HL-60/S4 (cell line): ENCODE results near the gene CBX2.

ENCODE experiments used
- in situ Hi-C: fragments of 300-500 bp; cut with MboI; formaldehyde crosslinking; loops from 2 replicates; pipeline ENCODE4 v1.14.3; 2022; ENCODE audit warnings: low sequenced_read_pairs

The CBX2 gene

GRCh38 chr17:79786930-79787643, 9.1 kb downstream of the CBX2 start:
- in situ Hi-C loops: no loop called here

GRCh38 chr17:79788455-79788854, 10.5 kb downstream of the CBX2 start:
- in situ Hi-C loops: no loop called here

- in situ Hi-C loops: no loop called here
Measured at GRCh38 chr17:79788989-79789942, 11.3 kb downstream of the CBX2 start.

- in situ Hi-C loops: no loop called here
Measured at GRCh38 chr17:79789943-79790804, 12.2 kb downstream of the CBX2 start.

GRCh38 chr17:79790805-79791734, 13.1 kb downstream of the CBX2 start:
- in situ Hi-C loops: no loop called here

- in situ Hi-C loops: no loop called here
Measured at GRCh38 chr17:79791735-79792161, 13.8 kb downstream of the CBX2 start.

- in situ Hi-C loops: no loop called here
Measured at GRCh38 chr17:79792341-79792871, 14.5 kb downstream of the CBX2 start.

- in situ Hi-C loops: no loop called here
Measured at GRCh38 chr17:79792984-79793923, 15.3 kb downstream of the CBX2 start.

GRCh38 chr17:79793924-79794304, 16.0 kb downstream of the CBX2 start:
- in situ Hi-C loops: no loop called here

GRCh38 chr17:79794659-79795511, 16.9 kb downstream of the CBX2 start:
- in situ Hi-C loops: no loop called here

GRCh38 chr17:79795795-79796443, 18.0 kb downstream of the CBX2 start:
- in situ Hi-C loops: no loop called here

- in situ Hi-C loops: no loop called here
Measured at GRCh38 chr17:79796444-79796762, 18.5 kb downstream of the CBX2 start.

GRCh38 chr17:79796763-79797491, 19.0 kb downstream of the CBX2 start, which contains the start of gene CBX8:
Gene CBX8 (minus strand): TSS chr17:79797077. CDS start chr17:79796998, 79 bp downstream.
- in situ Hi-C loops: no loop called here

GRCh38 chr17:79797492-79798298, 19.7 kb downstream of the CBX2 start:
- in situ Hi-C loops: no loop called here

GRCh38 chr17:79798299-79799173, 20.6 kb downstream of the CBX2 start:
- in situ Hi-C loops: no loop called here
